GM06990 (cell line): ENCODE data around the gene IFI44.

Source experiments
- DNase-seq: peaks from one replicate; pipeline ENCODE4 v3.0.0-alpha.2; 2011; ENCODE audit not compliant: insufficient read length; ENCODE audit errors: extremely low read depth
- H3K27me3 ChIP-seq: replicated peaks from 2 replicates; pipeline ENCODE4 v1.6.0; 2011; ENCODE audit warnings: low read length; ENCODE audit not compliant: control insufficient read depth, insufficient read depth
- H3K36me3 ChIP-seq: 2 replicates; pipeline ENCODE4 v1.5.1; 2011; ENCODE audit warnings: low read length; ENCODE audit not compliant: control insufficient read depth, insufficient read depth
- H3K4me3 ChIP-seq: replicated peaks from 2 replicates; pipeline ENCODE4 v1.5.1; 2011; ENCODE audit warnings: low read depth, mild to moderate bottlenecking, control low read depth, low read length
- CTCF ChIP-seq: IDR thresholded peaks from 2 replicates; pipeline ENCODE4 v1.5.1; 2011; ENCODE audit warnings: low read length, control low read depth, mild to moderate bottlenecking, inconsistent platforms; ENCODE audit not compliant: insufficient read depth, poor library complexity, severe bottlenecking

Gene IFI44

GRCh38 chr1:78668427-78668826, 18.8 kb downstream of the IFI44 start:
- Histone ChIP-seq H3K36me3 (peaks cover 2% of the 10 kb centered on the region), H3K4me3 (no peak overlapping the region), H3K27me3 (no peaks in the 10 kb centered on the region)
- no peak for TF ChIP-seq CTCF
- DNase-seq = no peak

GRCh38 chr1:78672428-78672827, 22.8 kb downstream of the IFI44 start:
- no peak overlapping the region for H3K4me3 ChIP-seq
- no peaks in the 10 kb centered on the region for H3K27me3 ChIP-seq
- DNase-seq = no peak
- TF ChIP-seq CTCF = no peak
- no peaks in the 10 kb centered on the region for H3K36me3 ChIP-seq

- DNase-seq = no peak
- H3K4me3 ChIP-seq = no peak overlapping the region
Measured at GRCh38 chr1:78673120-78673519, 23.5 kb downstream of the IFI44 start.

GRCh38 chr1:78676347-78676982, 26.8 kb downstream of the IFI44 start:
- Histone ChIP-seq H3K4me3 (no peak overlapping the region), H3K27me3 (no peaks in the 10 kb centered on the region), H3K36me3 (no peaks in the 10 kb centered on the region)
- no peak for DNase-seq
- TF ChIP-seq CTCF = peak; percentile 64

More at GRCh38 chr1:78673120-78673519, 23.5 kb downstream of the IFI44 start:
- TF ChIP-seq CTCF = peak; percentile 31
- H3K27me3 ChIP-seq = no peaks in the 10 kb centered on the region
- H3K36me3 ChIP-seq = no peaks in the 10 kb centered on the region

GRCh38 chr1:78676993-78677392, 27.4 kb downstream of the IFI44 start:
- TF ChIP-seq CTCF = no peak
- Histone ChIP-seq H3K4me3 (no peak overlapping the region), H3K27me3 (no peaks in the 10 kb centered on the region), H3K36me3 (no peaks in the 10 kb centered on the region)
- DNase-seq = no peak

GRCh38 chr1:78677788-78678187, 28.2 kb downstream of the IFI44 start:
- DNase-seq = no peak

More at GRCh38 chr1:78677788-78678187, 28.2 kb downstream of the IFI44 start:
- no peaks in the 10 kb centered on the region for H3K27me3 ChIP-seq
- H3K36me3 ChIP-seq = no peaks in the 10 kb centered on the region
- TF ChIP-seq CTCF = no peak
- H3K4me3 ChIP-seq = no peak overlapping the region
